ENCODE data around the gene PRKAG1. TPM values are rescaled to one million over a fixed set of nuclear protein-coding genes. Genes with fewer than 3 reads are reported as not detected.

Gene PRKAG1
- total RNA-seq, 1 donor from 2014 or later, result 47.1 TPM

DNA sequence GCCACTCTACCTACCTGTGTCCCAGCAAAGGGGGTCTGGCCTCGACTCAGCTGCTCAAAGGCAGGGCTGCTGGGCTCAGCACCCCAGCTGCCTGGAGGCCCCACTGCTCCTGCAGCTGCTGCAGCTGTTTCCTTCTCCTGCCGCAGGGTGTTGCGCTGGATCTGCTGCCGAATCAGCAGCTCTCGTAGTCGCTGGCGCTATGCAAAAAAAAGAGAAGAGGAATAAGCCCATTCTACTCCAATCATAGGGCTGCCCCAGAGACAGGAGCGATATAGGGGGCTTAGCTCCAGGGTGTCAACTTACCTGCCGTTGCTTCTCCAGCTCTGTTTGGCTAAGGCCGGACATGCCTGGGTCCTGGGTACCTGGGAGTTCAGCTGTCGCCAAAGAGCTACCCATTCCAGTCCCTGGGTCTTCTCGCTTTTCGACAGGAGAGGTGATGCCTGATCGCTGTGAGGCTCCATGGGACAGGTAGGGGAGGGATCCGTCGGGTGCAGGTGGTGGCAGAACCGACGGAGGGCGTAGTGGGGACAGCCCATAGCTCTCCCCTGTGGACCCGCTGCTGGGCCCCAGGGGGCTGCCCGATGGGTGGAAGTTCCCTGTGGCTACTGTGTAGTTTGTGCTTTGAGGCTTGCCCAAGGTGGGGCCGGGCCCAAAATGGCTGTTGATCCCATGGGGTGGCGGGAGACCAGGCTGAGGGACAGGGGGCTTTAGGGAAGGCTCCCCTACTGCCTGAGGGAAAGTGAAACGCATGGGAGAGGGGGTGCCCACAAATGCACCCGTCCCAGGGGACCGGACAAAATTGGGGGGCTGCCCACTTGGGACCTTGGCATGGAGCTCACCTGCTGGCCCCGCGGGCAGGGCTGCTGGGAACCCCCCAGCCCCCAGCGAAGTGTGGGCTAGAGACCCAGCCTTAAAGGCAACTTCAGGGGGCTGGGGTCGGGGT lies 21.1 kb upstream of the PRKAG1 start:
- no peaks in the 10 kb centered on the region for H3K9me3 ChIP-seq (ENCODE audit: insufficient read depth, low read depth, low read length)
- FAIRE-seq, result no peak
- peaks cover 53% of the 10 kb centered on the region for H3K36me3 ChIP-seq (ENCODE audit: insufficient read depth, low read length)
- TF ChIP-seq, protein P1, sequence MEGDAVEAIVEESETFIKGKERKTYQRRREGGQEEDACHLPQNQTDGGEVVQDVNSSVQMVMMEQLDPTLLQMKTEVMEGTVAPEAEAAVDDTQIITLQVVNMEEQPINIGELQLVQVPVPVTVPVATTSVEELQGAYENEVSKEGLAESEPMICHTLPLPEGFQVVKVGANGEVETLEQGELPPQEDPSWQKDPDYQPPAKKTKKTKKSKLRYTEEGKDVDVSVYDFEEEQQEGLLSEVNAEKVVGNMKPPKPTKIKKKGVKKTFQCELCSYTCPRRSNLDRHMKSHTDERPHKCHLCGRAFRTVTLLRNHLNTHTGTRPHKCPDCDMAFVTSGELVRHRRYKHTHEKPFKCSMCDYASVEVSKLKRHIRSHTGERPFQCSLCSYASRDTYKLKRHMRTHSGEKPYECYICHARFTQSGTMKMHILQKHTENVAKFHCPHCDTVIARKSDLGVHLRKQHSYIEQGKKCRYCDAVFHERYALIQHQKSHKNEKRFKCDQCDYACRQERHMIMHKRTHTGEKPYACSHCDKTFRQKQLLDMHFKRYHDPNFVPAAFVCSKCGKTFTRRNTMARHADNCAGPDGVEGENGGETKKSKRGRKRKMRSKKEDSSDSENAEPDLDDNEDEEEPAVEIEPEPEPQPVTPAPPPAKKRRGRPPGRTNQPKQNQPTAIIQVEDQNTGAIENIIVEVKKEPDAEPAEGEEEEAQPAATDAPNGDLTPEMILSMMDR (IDR thresholded peaks at IDR 0.05; ENCODE audit: insufficient read depth, low read depth, low read length), result no peak
- no peak for TF ChIP-seq EZH2 (IDR thresholded peaks at IDR 0.05; ENCODE audit: insufficient read depth, low read length)
- H3K4me2 ChIP-seq (ENCODE audit: low read length), result no peak overlapping the region
- no peak overlapping the region for H3K4me3 ChIP-seq (ENCODE audit: insufficient read depth, low read depth, low read length)
- H3K9ac ChIP-seq (ENCODE audit: low read length), result no peak overlapping the region
- no peaks in the 10 kb centered on the region for H3K4me1 Mint-ChIP-seq (ENCODE audit: low read depth, unreplicated experiment)
- DNase-seq (ENCODE audit: low read depth), result no peak
- H3K27ac ChIP-seq (ENCODE audit: low read depth, low read length), result no peak overlapping the region
- H3K27ac Mint-ChIP-seq (ENCODE audit: unreplicated experiment), result no peak overlapping the region
- no peaks in the 10 kb centered on the region for H3K27me3 ChIP-seq (ENCODE audit: insufficient read depth, low read length)
- H4K20me1 ChIP-seq (ENCODE audit: insufficient read depth, low read length), result peaks cover 79% of the 10 kb centered on the region
- peaks cover 27% of the 10 kb centered on the region for H3K36me3 Mint-ChIP-seq (ENCODE audit: low read depth, unreplicated experiment)
- H3K4me1 ChIP-seq (ENCODE audit: insufficient read depth, low read length), result no peaks in the 10 kb centered on the region
- no peaks in the 10 kb centered on the region for H3K9me3 Mint-ChIP-seq (ENCODE audit: unreplicated experiment)
- H3K27me3 Mint-ChIP-seq (ENCODE audit: low read depth, unreplicated experiment), result no peaks in the 10 kb centered on the region
- H3K4me3 Mint-ChIP-seq (ENCODE audit: unreplicated experiment), result no peak overlapping the region
- H2AFZ ChIP-seq (ENCODE audit: low read depth, low read length), result no peak overlapping the region
- H3K79me2 ChIP-seq (ENCODE audit: insufficient read depth, low read length), result peaks cover 27% of the 10 kb centered on the region

DNA sequence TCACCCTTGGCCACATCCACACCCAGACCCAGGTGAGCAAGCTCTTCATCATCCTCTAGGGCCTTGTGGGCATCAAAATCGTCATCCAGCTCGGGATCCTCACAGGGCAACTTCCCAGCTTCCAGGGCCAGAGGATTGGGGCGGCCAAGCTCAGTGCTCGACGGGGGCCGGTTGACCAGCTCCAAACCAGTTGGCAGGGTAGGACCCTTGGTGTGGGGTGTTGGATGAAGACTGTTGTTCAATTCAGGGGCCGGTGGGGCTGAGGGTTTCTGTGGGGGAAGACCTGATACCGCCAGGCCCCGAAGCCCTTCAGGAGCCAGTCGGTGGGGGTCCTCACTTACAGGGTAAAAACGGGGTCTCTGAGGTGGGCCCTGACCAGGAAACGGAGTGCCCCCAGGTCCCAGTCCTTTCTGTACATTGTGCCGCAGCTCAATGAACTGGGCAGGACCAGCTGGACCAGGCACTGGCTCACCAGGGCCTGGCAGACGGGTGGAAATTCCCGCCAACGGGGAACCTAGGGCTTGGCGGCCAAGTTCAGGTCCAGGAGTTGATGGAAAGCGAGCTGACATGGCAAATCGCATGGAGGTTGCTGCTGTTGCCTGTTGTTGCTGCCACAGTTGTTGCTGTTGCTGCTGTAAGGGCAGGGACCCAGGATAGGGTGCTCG lies 19.8 kb upstream of the PRKAG1 start:
- no peaks in the 10 kb centered on the region for H3K27me3 ChIP-seq (ENCODE audit: insufficient read depth, low read length)
- no peak overlapping the region for H3K9ac ChIP-seq (ENCODE audit: low read length)
- no peak for FAIRE-seq
- DNase-seq (ENCODE audit: low read depth), result no peak
- H3K36me3 ChIP-seq (ENCODE audit: insufficient read depth, low read length), result peaks cover 57% of the 10 kb centered on the region
- no peak overlapping the region for H3K27ac ChIP-seq (ENCODE audit: low read depth, low read length)
- H3K9me3 ChIP-seq (ENCODE audit: insufficient read depth, low read depth, low read length), result no peaks in the 10 kb centered on the region
- Mint-ChIP-seq H3K27me3 (ENCODE audit: low read depth, unreplicated experiment) (no peaks in the 10 kb centered on the region), H3K36me3 (ENCODE audit: low read depth, unreplicated experiment) (peaks cover 20% of the 10 kb centered on the region), H3K4me3 (ENCODE audit: unreplicated experiment) (no peak overlapping the region), H3K9me3 (ENCODE audit: unreplicated experiment) (no peaks in the 10 kb centered on the region), H3K27ac (ENCODE audit: unreplicated experiment) (no peak overlapping the region), H3K4me1 (ENCODE audit: low read depth, unreplicated experiment) (no peaks in the 10 kb centered on the region)
- H3K4me2 ChIP-seq (ENCODE audit: low read length), result no peak overlapping the region
- peaks cover 81% of the 10 kb centered on the region for H4K20me1 ChIP-seq (ENCODE audit: insufficient read depth, low read length)
- peaks cover 27% of the 10 kb centered on the region for H3K79me2 ChIP-seq (ENCODE audit: insufficient read depth, low read length)
- H3K4me1 ChIP-seq (ENCODE audit: insufficient read depth, low read length), result no peaks in the 10 kb centered on the region
- no peak overlapping the region for H2AFZ ChIP-seq (ENCODE audit: low read depth, low read length)
- no peak for TF ChIP-seq EZH2 (IDR thresholded peaks at IDR 0.05; ENCODE audit: insufficient read depth, low read length)
- TF ChIP-seq, protein P1 (IDR thresholded peaks at IDR 0.05; ENCODE audit: insufficient read depth, low read depth, low read length), result no peak
- no peak overlapping the region for H3K4me3 ChIP-seq (ENCODE audit: insufficient read depth, low read depth, low read length)

All from astrocyte (in vitro differentiated cells and primary cell).